SJSA1 (cell line): ENCODE data around the gene NIBAN1. TPM values are rescaled to one million over a fixed set of nuclear protein-coding genes. Genes with fewer than 3 reads are reported as not detected.

Experiments used
- DNase-seq, 2 experiments: peaks; one replicate each; pipeline ENCODE4 v3.0.0-alpha.2; 2015 to 2020; ENCODE audit warnings: low spot score in 2 of 2, low read depth in 1 of 2
- H3K27ac ChIP-seq: fragments of 250-450 bp; sonication (Bioruptor Pico); 2 replicates; pipeline ENCODE4 v1.5.1; 2020; ENCODE audit warnings: mild to moderate bottlenecking, moderate library complexity
- H3K27me3 ChIP-seq: fragments of 250-450 bp; sonication (Bioruptor Pico); replicated peaks from 2 replicates; pipeline ENCODE4 v1.5.1; 2020; ENCODE audit warnings: mild to moderate bottlenecking, moderate library complexity
- H3K36me3 ChIP-seq: fragments of 250-450 bp; sonication (Bioruptor Pico); 2 replicates; pipeline ENCODE4 v1.5.1; 2020; ENCODE audit warnings: mild to moderate bottlenecking
- H3K4me1 ChIP-seq: fragments of 250-450 bp; sonication (Bioruptor Pico); replicated peaks from 2 replicates; pipeline ENCODE4 v1.6.1; 2021; ENCODE audit warnings: mild to moderate bottlenecking
- H3K4me3 ChIP-seq: fragments of 250-450 bp; sonication (Bioruptor Pico); 2 replicates; pipeline ENCODE4 v1.5.1; 2020; ENCODE audit warnings: mild to moderate bottlenecking
- H3K9me3 ChIP-seq: fragments of 250-450 bp; sonication (Bioruptor Pico); replicated peaks from 2 replicates; pipeline ENCODE4 v1.5.1; 2020; ENCODE audit warnings: mild to moderate bottlenecking
- total RNA-seq: library from RNA; depleted of rRNA; stranded (reverse); fragments of >200 nt; shearing (Covaris generic); gene quantifications from 2 replicates; pipeline ENCODE4 v1.2.3, GENCODE V29; 2014; rRNA removed

The NIBAN1 gene
- total RNA-seq, 1 experiment from 2014 or later = 51.8 TPM

- Histone ChIP-seq H3K9me3 (no peaks in the 10 kb centered on the region), H3K4me3 (no peak overlapping the region), H3K4me1 (no peaks in the 10 kb centered on the region), H3K27me3 (no peaks in the 10 kb centered on the region), H3K27ac (no peak overlapping the region), H3K36me3 (no peaks in the 10 kb centered on the region)
- DNase-seq = no peak
Measured at GRCh38 chr1:184930645-184931044, 43.7 kb downstream of the NIBAN1 start.

GRCh38 chr1:184930232-184930631, 44.1 kb downstream of the NIBAN1 start:
- Histone ChIP-seq H3K27ac (no peak overlapping the region), H3K27me3 (no peaks in the 10 kb centered on the region), H3K4me1 (no peaks in the 10 kb centered on the region), H3K36me3 (no peaks in the 10 kb centered on the region), H3K4me3 (no peak overlapping the region), H3K9me3 (no peaks in the 10 kb centered on the region)
- DNase-seq = no peak

DNA sequence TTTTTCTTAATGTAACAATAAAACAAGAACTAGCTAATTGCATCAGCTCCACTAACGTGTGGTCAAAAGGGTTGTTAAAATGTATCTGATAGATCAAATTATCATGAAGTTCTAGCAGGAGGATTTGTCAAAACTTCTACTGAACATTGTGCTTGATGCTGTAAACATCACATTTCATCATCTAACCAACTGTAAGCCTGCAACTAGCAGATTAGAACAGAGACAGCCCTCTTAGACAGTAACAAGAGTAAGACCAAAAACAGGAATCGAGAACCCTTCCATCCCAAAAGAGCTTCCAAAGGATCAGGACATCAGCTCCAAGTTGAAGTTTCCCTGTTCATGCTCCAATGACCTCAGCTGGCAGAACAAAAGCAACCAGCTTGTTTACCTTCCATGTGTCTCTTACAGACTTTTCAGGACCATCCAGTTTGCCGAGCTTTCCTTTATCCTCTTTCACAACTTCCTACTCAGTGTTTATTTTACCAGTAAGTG, 44.6 kb downstream of the NIBAN1 start:
- DNase-seq = no peak
- H3K36me3 ChIP-seq = no peaks in the 10 kb centered on the region
- H3K9me3 ChIP-seq = no peaks in the 10 kb centered on the region
- H3K27me3 ChIP-seq = no peaks in the 10 kb centered on the region
- H3K27ac ChIP-seq = no peak overlapping the region
- H3K4me1 ChIP-seq = no peaks in the 10 kb centered on the region
- H3K4me3 ChIP-seq = no peak overlapping the region

DNA sequence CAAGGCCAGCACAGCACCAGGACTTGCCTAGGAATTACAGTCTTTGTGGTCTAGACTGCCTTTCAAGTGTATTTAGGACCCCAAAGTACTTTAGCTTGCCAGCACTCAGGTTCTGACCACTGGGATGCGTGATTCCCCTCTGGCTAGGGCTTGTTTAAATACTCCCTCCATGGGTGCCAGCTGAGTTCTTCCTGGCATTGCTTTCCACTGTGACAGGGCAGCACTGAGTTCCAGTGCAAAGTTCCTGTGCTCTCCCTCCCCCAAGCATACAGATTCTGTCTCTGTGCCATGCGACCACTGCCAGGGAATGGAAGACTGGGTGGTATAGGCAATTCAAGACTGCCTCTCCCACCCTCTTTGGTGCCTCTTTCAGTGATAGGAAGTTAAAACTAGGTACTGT, 45.9 kb downstream of the NIBAN1 start:
- H3K4me1 ChIP-seq = no peaks in the 10 kb centered on the region
- H3K27me3 ChIP-seq = no peaks in the 10 kb centered on the region
- no peaks in the 10 kb centered on the region for H3K36me3 ChIP-seq
- no peak overlapping the region for H3K4me3 ChIP-seq
- H3K9me3 ChIP-seq = no peaks in the 10 kb centered on the region
- no peak for DNase-seq
- H3K27ac ChIP-seq = no peak overlapping the region

Other genes starting within 250 kb of the NIBAN1 start
- 21.6 and 27.2 TPM in 2 replicates for gene EDEM3, start 219.7 kb downstream of the NIBAN1 start, total RNA-seq
- gene RNF2, start 71.0 kb upstream of the NIBAN1 start, total RNA-seq = 8.1 and 20.9 TPM in 2 replicates
- gene TRMT1L, start 182.4 kb upstream of the NIBAN1 start, total RNA-seq = 16.1 and 22.5 TPM in 2 replicates
- 0.63 and 1.5 TPM in 2 replicates for gene SWT1, start 182.7 kb upstream of the NIBAN1 start, total RNA-seq